Breast epithelium (tissue), 3 donors: ENCODE data around the gene OR2L8.

Source experiments
- POLR2A ChIP-seq: fragments of 450-650 bp; IDR thresholded peaks from one replicate; pipeline ENCODE4 v1.6.1; 2016; ENCODE audit warnings: antibody characterized with exemption, mild to moderate bottlenecking, moderate library complexity
- POLR2AphosphoS5 ChIP-seq, 3 donors: sonication (generic); formaldehyde crosslinking; IDR thresholded peaks; one replicate each; pipeline ENCODE4 v1.6.1; 2017; ENCODE audit warnings: antibody characterized with exemption in 3 of 3

DNA sequence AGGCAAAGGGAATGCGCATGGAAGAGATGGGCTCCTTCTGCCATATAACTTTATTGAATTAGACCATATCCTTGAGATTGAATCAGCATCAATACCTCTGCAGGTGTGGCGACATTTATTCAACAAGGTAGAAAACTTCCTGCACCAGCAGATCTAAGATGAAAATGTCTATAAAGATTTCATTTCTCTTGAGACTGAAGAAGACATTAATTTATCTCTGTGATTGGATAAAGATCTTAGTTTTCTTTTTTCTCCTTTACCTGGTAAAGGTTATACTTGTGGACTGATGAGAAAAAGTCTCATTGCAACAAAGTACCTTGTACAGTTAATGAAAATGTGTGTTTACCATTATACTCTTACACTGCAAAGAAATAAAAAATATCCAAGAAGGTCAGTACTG is 28.7 kb upstream of the OR2L8 start, which contains the start of gene OR2T8:
- TF ChIP-seq POLR2AphosphoS5 (IDR thresholded peaks at IDR 0.05) = no peak
- TF ChIP-seq POLR2A = no peak
